HG02970 (cell line): ENCODE measurements around the gene LKAAEAR1.

Experiments
- ATAC-seq: cut with Tn5 transposase; IDR thresholded peaks from one replicate; pipeline ENCODE4 v1.9.1; 2021; ENCODE audit warnings: mild to moderate bottlenecking, moderate library complexity, moderate number of reproducible peaks; ENCODE audit not compliant: unreplicated experiment, low FRiP score

The LKAAEAR1 gene

GRCh38 chr20:64041040-64041780, 43.0 kb downstream of the LKAAEAR1 start:
- ATAC-seq, result no peak

GRCh38 chr20:64040231-64041039, 43.8 kb downstream of the LKAAEAR1 start:
- no peak for ATAC-seq

- no peak for ATAC-seq
These were observed 44.7 kb downstream of the LKAAEAR1 start for GRCh38 chr20:64039293-64040160.

- ATAC-seq, result peak; percentile 50
These were observed 45.5 kb downstream of the LKAAEAR1 start for GRCh38 chr20:64038565-64039292.

GRCh38 chr20:64038224-64038564, 46.0 kb downstream of the LKAAEAR1 start:
- ATAC-seq, result peak; percentile 26

GRCh38 chr20:64037498-64038213, 46.5 kb downstream of the LKAAEAR1 start:
- ATAC-seq, result no peak

- no peak for ATAC-seq
These were observed 47.0 kb downstream of the LKAAEAR1 start for GRCh38 chr20:64037199-64037497.

- ATAC-seq, result no peak
These were observed 47.6 kb downstream of the LKAAEAR1 start for GRCh38 chr20:64036346-64037198.

- no peak for ATAC-seq
These were observed 48.3 kb downstream of the LKAAEAR1 start, which contains the start of gene C20orf204 for GRCh38 chr20:64035933-64036345. Gene C20orf204, plus strand, starts transcription at chr20:64036182. Its CDS starts 142 bp downstream, at chr20:64036324.

GRCh38 chr20:64035066-64035932, 48.9 kb downstream of the LKAAEAR1 start:
- ATAC-seq, result no peak

- no peak for ATAC-seq
These were observed 50.2 kb downstream of the LKAAEAR1 start for GRCh38 chr20:64033981-64034493.
